ENCODE measurements around the gene OTOP3. TPM values are rescaled to one million over a fixed set of nuclear protein-coding genes. Genes with fewer than 3 reads are reported as not detected.

OTOP3 gene
- total RNA-seq, 1 experiment from 2014 or later: not detected

- H4K20me1 ChIP-seq (ENCODE audit: insufficient read depth): no peaks in the 10 kb centered on the region
- intact Hi-C loops (cut with micrococcal nuclease; ENCODE audit: unreplicated experiment): no loop called here
- no peaks in the 10 kb centered on the region for H3K4me1 ChIP-seq (replicated peaks; ENCODE audit: insufficient read depth)
- H3K79me2 ChIP-seq (ENCODE audit: low read depth): no peaks in the 10 kb centered on the region
- H3K9me2 ChIP-seq (ENCODE audit: insufficient read depth): no peaks in the 10 kb centered on the region
- TF ChIP-seq CTCF (conservative IDR thresholded peaks at IDR 0.05) (no peak), EZH2 (IDR thresholded peaks at IDR 0.05; ENCODE audit: low read depth) (no peak)
- no peak overlapping the region for H3K4me2 ChIP-seq
- H3K9me3 ChIP-seq (ENCODE audit: insufficient read depth, low read depth): no peaks in the 10 kb centered on the region
- no peak overlapping the region for H3K4me3 ChIP-seq
- CTCF ChIA-PET: no interaction called here
- no peak overlapping the region for H3K27ac ChIP-seq
- POLR2A ChIA-PET (ENCODE audit: unreplicated experiment): no interaction called here
- no peak overlapping the region for H2AFZ ChIP-seq
- peaks cover 20% of the 10 kb centered on the region for H3K27me3 ChIP-seq (ENCODE audit: insufficient read depth, low read depth)
- no peaks in the 10 kb centered on the region for H3F3A ChIP-seq (ENCODE audit: insufficient read depth, low read depth)
- no peak for DNase-seq
- BruUV-seq (replicated peaks): no TSS peak
- H3K36me3 ChIP-seq (ENCODE audit: low read depth): no peaks in the 10 kb centered on the region
Measured at GRCh38 chr17:74901353-74902135, 34.2 kb upstream of the OTOP3 start.

- H3K36me3 ChIP-seq (ENCODE audit: low read depth): no peaks in the 10 kb centered on the region
- no peaks in the 10 kb centered on the region for H3K9me3 ChIP-seq (ENCODE audit: insufficient read depth, low read depth)
- no peak overlapping the region for H3K4me3 ChIP-seq
- intact Hi-C loops (cut with micrococcal nuclease; ENCODE audit: unreplicated experiment): no loop called here
- POLR2A ChIA-PET (ENCODE audit: unreplicated experiment): interaction anchor here (0.6 kb wide), 1 partner anchor 74 kb away, joined by 5 read pairs; no protein-coding TSS in a partner anchor
- TF ChIP-seq CTCF (conservative IDR thresholded peaks at IDR 0.05) (no peak), EZH2 (IDR thresholded peaks at IDR 0.05; ENCODE audit: low read depth) (no peak)
- no peaks in the 10 kb centered on the region for H3K79me2 ChIP-seq (ENCODE audit: low read depth)
- DNase-seq: no peak
- CTCF ChIA-PET: interaction anchor here (0.8 kb wide), 1 partner anchor 29 kb away, joined by 4 read pairs; no protein-coding TSS in a partner anchor
- peaks cover 8% of the 10 kb centered on the region; the same call in 1 of the 2 replicates for H3F3A ChIP-seq (ENCODE audit: insufficient read depth, low read depth)
- no TSS peak for BruUV-seq (replicated peaks)
- H4K20me1 ChIP-seq (ENCODE audit: insufficient read depth): no peaks in the 10 kb centered on the region
- no peaks in the 10 kb centered on the region for H3K9me2 ChIP-seq (ENCODE audit: insufficient read depth)
- peaks cover 9% of the 10 kb centered on the region for H3K4me1 ChIP-seq (replicated peaks; ENCODE audit: insufficient read depth)
- H3K27ac ChIP-seq: no peak overlapping the region
- H3K4me2 ChIP-seq: no peak overlapping the region
- H2AFZ ChIP-seq: no peak overlapping the region
- 0 out of 2 replicates have a peak, but pooled peaks cover 16% of the 10 kb centered on the region for H3K27me3 ChIP-seq (ENCODE audit: insufficient read depth, low read depth)
Measured at GRCh38 chr17:74903034-74903433, 32.7 kb upstream of the OTOP3 start.

DNA sequence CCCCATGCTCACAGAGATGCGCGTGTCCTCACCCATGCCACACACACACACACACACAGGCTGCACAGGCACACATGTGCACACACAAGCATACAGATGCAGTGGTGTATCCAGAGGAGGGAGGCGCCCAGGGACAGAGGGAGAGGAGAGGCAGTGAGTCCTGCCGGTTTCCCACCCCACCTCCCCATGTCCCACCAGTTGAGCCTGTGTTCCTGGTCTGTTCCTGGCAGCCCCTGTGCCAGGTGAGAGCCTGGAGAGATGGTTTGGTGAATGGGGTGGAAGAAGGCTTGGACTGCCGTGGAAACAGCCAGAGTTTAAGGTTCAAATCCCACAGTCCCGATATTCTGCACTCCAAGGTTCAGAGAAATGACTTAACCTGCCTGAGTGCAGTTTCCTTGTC, 32.0 kb upstream of the OTOP3 start:
- BruUV-seq (replicated peaks): no TSS peak
- Histone ChIP-seq H3K27ac (no peak overlapping the region), H3K36me3 (ENCODE audit: low read depth) (no peaks in the 10 kb centered on the region), H3K9me3 (ENCODE audit: insufficient read depth, low read depth) (no peaks in the 10 kb centered on the region), H2AFZ (no peak overlapping the region), H3K9me2 (ENCODE audit: insufficient read depth) (no peaks in the 10 kb centered on the region), H3K4me1 (replicated peaks; ENCODE audit: insufficient read depth) (peaks cover 15% of the 10 kb centered on the region), H3K4me2 (no peak overlapping the region), H3K79me2 (ENCODE audit: low read depth) (no peaks in the 10 kb centered on the region), H4K20me1 (ENCODE audit: insufficient read depth) (no peaks in the 10 kb centered on the region), H3K27me3 (ENCODE audit: insufficient read depth, low read depth) (0 out of 2 replicates have a peak, but pooled peaks cover 16% of the 10 kb centered on the region), H3K4me3 (no peak overlapping the region), H3F3A (ENCODE audit: insufficient read depth, low read depth) (peaks cover 11% of the 10 kb centered on the region; the same call in 1 of the 2 replicates)
- TF ChIP-seq CTCF (conservative IDR thresholded peaks at IDR 0.05): no peak
- TF ChIP-seq EZH2 (IDR thresholded peaks at IDR 0.05; ENCODE audit: low read depth): no peak
- ChIA-PET POLR2A (ENCODE audit: unreplicated experiment) (no interaction called here), CTCF (interaction anchor here (0.8 kb wide), 1 partner anchor 29 kb away, joined by 4 read pairs; no protein-coding TSS in a partner anchor)
- no peak for DNase-seq
- intact Hi-C loops (cut with micrococcal nuclease; ENCODE audit: unreplicated experiment): no loop called here
